HG02981 (cell line): ENCODE measurements around the gene KCNJ8.
"Not testable (repeated sequence)": the region's sequence is repeated elsewhere in the genome, so short reads cannot be mapped to it uniquely, and the experiment has no call there.

Experiments used
- ATAC-seq: cut with Tn5 transposase; IDR thresholded peaks from one replicate; pipeline ENCODE4 v1.9.1; 2021; ENCODE audit warnings: mild to moderate bottlenecking, moderate library complexity; ENCODE audit not compliant: unreplicated experiment

Gene KCNJ8

GRCh38 chr12:21774358-21775132 lies at the start of gene KCNJ8:
TSS of gene KCNJ8 (minus strand) at chr12:21774706. CDS start at chr12:21773616, 1,090 bp downstream.
- ATAC-seq = no peak

GRCh38 chr12:21823581-21823980 lies 49.1 kb upstream of the KCNJ8 start:
- ATAC-seq = no peak

- ATAC-seq = no peak
Measured at GRCh38 chr12:21819678-21820077, 45.2 kb upstream of the KCNJ8 start.

- no peak for ATAC-seq
Measured at GRCh38 chr12:21819236-21819635, 44.7 kb upstream of the KCNJ8 start.

GRCh38 chr12:21818627-21819026 lies 44.1 kb upstream of the KCNJ8 start:
- no peak for ATAC-seq

GRCh38 chr12:21815306-21816062 lies 41.0 kb upstream of the KCNJ8 start:
- no peak for ATAC-seq

- no peak for ATAC-seq
Measured at GRCh38 chr12:21814814-21815213, 40.3 kb upstream of the KCNJ8 start.

- ATAC-seq = no peak
Measured at GRCh38 chr12:21814327-21814726, 39.8 kb upstream of the KCNJ8 start.

GRCh38 chr12:21813751-21814150 lies 39.2 kb upstream of the KCNJ8 start:
- no peak for ATAC-seq

- ATAC-seq = no peak
Measured at GRCh38 chr12:21813125-21813524, 38.6 kb upstream of the KCNJ8 start.

- not testable (repeated sequence) for ATAC-seq
Measured at GRCh38 chr12:21812340-21812739, 37.8 kb upstream of the KCNJ8 start.

- no peak for ATAC-seq
Measured at GRCh38 chr12:21809100-21809499, 34.6 kb upstream of the KCNJ8 start.

GRCh38 chr12:21806255-21806654 lies 31.7 kb upstream of the KCNJ8 start:
- ATAC-seq = no peak

GRCh38 chr12:21801522-21802288 lies 27.2 kb upstream of the KCNJ8 start:
- ATAC-seq = no peak

GRCh38 chr12:21800011-21800410 lies 25.5 kb upstream of the KCNJ8 start:
- ATAC-seq = no peak

GRCh38 chr12:21797539-21797938 lies 23.0 kb upstream of the KCNJ8 start:
- no peak for ATAC-seq

GRCh38 chr12:21795648-21796328 lies 21.3 kb upstream of the KCNJ8 start:
- ATAC-seq = no peak

- not testable (repeated sequence) for ATAC-seq
Measured at GRCh38 chr12:21794807-21795595, 20.5 kb upstream of the KCNJ8 start.

- ATAC-seq = not testable (repeated sequence)
Measured at GRCh38 chr12:21789687-21790086, 15.2 kb upstream of the KCNJ8 start.
